ENCODE results near the gene LRRFIP2.

The LRRFIP2 gene

GRCh38 chr3:37221407-37221806 is 47.0 kb upstream of the LRRFIP2 start:
- Histone ChIP-seq H3K36me3 (ENCODE audit: insufficient read depth, low read length) (no peaks in the 10 kb centered on the region), H3K9me3 (ENCODE audit: insufficient read depth, low read depth, low read length) (no peaks in the 10 kb centered on the region; the same call in 1 of the 2 replicates), H3K79me2 (ENCODE audit: insufficient read depth, low read length) (no peaks in the 10 kb centered on the region), H3K9me2 (replicated peaks; ENCODE audit: low read depth, low read length) (no peaks in the 10 kb centered on the region), H3K4me3 (ENCODE audit: low read length, poor library complexity, severe bottlenecking) (no peak overlapping the region), H3F3A (ENCODE audit: low read depth) (no peaks in the 10 kb centered on the region), H4K20me1 (ENCODE audit: insufficient read depth, low read length, poor library complexity, severe bottlenecking) (no peaks in the 10 kb centered on the region), H2AFZ (ENCODE audit: low read length) (no peak overlapping the region), H3K4me1 (ENCODE audit: insufficient read depth, low read length, poor library complexity, severe bottlenecking) (peaks cover 9% of the 10 kb centered on the region), H3K4me2 (ENCODE audit: low read depth, low read length, poor library complexity, severe bottlenecking) (no peak overlapping the region), H3K9ac (ENCODE audit: low read depth, low read length, poor library complexity, severe bottlenecking) (no peak overlapping the region), H3K27me3 (ENCODE audit: insufficient read depth, low read length, poor library complexity, severe bottlenecking) (no peaks in the 10 kb centered on the region)
- no peak for TF ChIP-seq EZH2phosphoT487 (IDR thresholded peaks at IDR 0.05; ENCODE audit: borderline replicate concordance)
- TF ChIP-seq CTCF (conservative IDR thresholded peaks at IDR 0.05; ENCODE audit: low read length) = no peak

DNA sequence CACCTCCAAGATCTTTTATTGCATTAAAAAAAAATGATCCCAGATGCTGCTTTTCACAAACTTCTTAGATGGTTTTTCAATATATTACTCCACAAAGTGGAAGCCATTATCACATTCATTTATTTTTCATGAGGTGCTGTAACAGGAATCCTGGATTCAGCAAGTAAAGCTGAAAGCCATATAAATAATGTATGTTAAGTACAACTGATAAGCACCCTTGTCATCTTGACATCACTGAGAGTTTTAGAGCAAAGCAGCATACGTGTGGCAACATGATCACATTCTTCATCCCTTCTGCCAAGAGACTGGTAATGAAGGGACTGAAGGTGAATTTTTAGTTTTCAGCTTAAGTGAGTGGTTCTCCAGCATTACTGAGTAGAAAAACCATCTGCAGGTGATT is 44.9 kb upstream of the LRRFIP2 start:
- Histone ChIP-seq H3K4me3 (ENCODE audit: low read length, poor library complexity, severe bottlenecking) (no peak overlapping the region), H4K20me1 (ENCODE audit: insufficient read depth, low read length, poor library complexity, severe bottlenecking) (no peaks in the 10 kb centered on the region), H3K9me2 (replicated peaks; ENCODE audit: low read depth, low read length) (no peaks in the 10 kb centered on the region), H3F3A (ENCODE audit: low read depth) (no peaks in the 10 kb centered on the region), H3K27me3 (ENCODE audit: insufficient read depth, low read length, poor library complexity, severe bottlenecking) (no peaks in the 10 kb centered on the region), H3K4me2 (ENCODE audit: low read depth, low read length, poor library complexity, severe bottlenecking) (no peak overlapping the region), H3K79me2 (ENCODE audit: insufficient read depth, low read length) (no peaks in the 10 kb centered on the region), H3K9ac (ENCODE audit: low read depth, low read length, poor library complexity, severe bottlenecking) (no peak overlapping the region), H2AFZ (ENCODE audit: low read length) (no peak overlapping the region), H3K9me3 (ENCODE audit: insufficient read depth, low read depth, low read length) (no peaks in the 10 kb centered on the region; the same call in 1 of the 2 replicates), H3K36me3 (ENCODE audit: insufficient read depth, low read length) (no peaks in the 10 kb centered on the region), H3K4me1 (ENCODE audit: insufficient read depth, low read length, poor library complexity, severe bottlenecking) (peaks cover 9% of the 10 kb centered on the region)
- TF ChIP-seq EZH2phosphoT487 (IDR thresholded peaks at IDR 0.05; ENCODE audit: borderline replicate concordance) (no peak), CTCF (conservative IDR thresholded peaks at IDR 0.05; ENCODE audit: low read length) (no peak)

DNA sequence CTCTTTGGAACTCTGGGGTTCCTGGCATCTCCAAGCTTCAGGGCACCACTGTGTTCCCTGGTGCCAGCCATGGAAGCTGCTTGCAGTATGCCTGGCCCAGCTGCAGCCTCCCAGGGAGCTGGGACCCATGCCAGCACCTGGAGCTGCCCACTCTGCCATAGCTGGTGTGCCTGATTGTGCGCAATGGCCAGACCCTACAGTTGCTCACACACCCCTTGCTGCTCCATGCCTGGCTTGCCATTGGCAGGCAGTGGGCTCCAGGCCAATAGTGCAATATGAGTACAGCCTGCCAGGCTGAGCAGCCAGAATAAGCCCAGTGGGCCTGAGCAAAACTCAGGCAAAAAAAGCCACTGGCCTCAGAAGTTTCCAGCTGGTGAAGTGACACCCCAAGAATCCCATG is 43.8 kb upstream of the LRRFIP2 start:
- Histone ChIP-seq H4K20me1 (ENCODE audit: insufficient read depth, low read length, poor library complexity, severe bottlenecking) (no peaks in the 10 kb centered on the region), H3K9me3 (ENCODE audit: insufficient read depth, low read depth, low read length) (no peaks in the 10 kb centered on the region; the same call in 1 of the 2 replicates), H3K27me3 (ENCODE audit: insufficient read depth, low read length, poor library complexity, severe bottlenecking) (no peaks in the 10 kb centered on the region), H3K4me2 (ENCODE audit: low read depth, low read length, poor library complexity, severe bottlenecking) (no peak overlapping the region), H2AFZ (ENCODE audit: low read length) (no peak overlapping the region), H3K9ac (ENCODE audit: low read depth, low read length, poor library complexity, severe bottlenecking) (no peak overlapping the region), H3K4me1 (ENCODE audit: insufficient read depth, low read length, poor library complexity, severe bottlenecking) (peaks cover 5% of the 10 kb centered on the region), H3K36me3 (ENCODE audit: insufficient read depth, low read length) (no peaks in the 10 kb centered on the region), H3K79me2 (ENCODE audit: insufficient read depth, low read length) (no peaks in the 10 kb centered on the region), H3K4me3 (ENCODE audit: low read length, poor library complexity, severe bottlenecking) (no peak overlapping the region), H3F3A (ENCODE audit: low read depth) (no peaks in the 10 kb centered on the region), H3K9me2 (replicated peaks; ENCODE audit: low read depth, low read length) (no peaks in the 10 kb centered on the region)
- TF ChIP-seq EZH2phosphoT487 (IDR thresholded peaks at IDR 0.05; ENCODE audit: borderline replicate concordance) (no peak), CTCF (conservative IDR thresholded peaks at IDR 0.05; ENCODE audit: low read length) (no peak)

Measured in Loucy (cell line).